ENCODE measurements around the gene TTN.

- TF ChIP-seq CTCF (IDR thresholded peaks at IDR 0.05) (no peak), EZH2 (IDR thresholded peaks at IDR 0.05) (no peak)
These were observed 298.6 kb downstream of the TTN start for GRCh38 chr2:178508646-178509045.
